Muscle of back (tissue), 11 donors: ENCODE results near the gene MSX1. TPM values are rescaled to one million over a fixed set of nuclear protein-coding genes. Genes with fewer than 3 reads are reported as not detected.

ENCODE experiments used
- DNase-seq, 3 donors: peaks; one replicate each; pipeline versions ENCODE4 v3.0.0 to v3.0.0-alpha.2; 2013
- polyA plus RNA-seq, 10 donors: library from polyadenylated mRNA; unstranded; fragments of 120-200 nt; gene quantifications; one replicate each; pipeline ENCODE4 v1.2.1, GENCODE V29; 2013; ENCODE audit not compliant: insufficient read length in 10 of 10

Gene MSX1
- polyA plus RNA-seq, 10 donors, result 1.5 to 2.5 (median 1.8) TPM

GRCh38 chr4:4840351-4840750 lies 19.1 kb upstream of the MSX1 start:
- DNase-seq, result no peak

GRCh38 chr4:4841156-4841555 lies 18.3 kb upstream of the MSX1 start:
- DNase-seq, result no peak

GRCh38 chr4:4842476-4843441 lies 16.7 kb upstream of the MSX1 start:
- DNase-seq, result no peak

GRCh38 chr4:4843635-4844291 lies 15.7 kb upstream of the MSX1 start:
- DNase-seq, result no peak

- DNase-seq, result no peak
Observed at GRCh38 chr4:4845027-4845426, 14.4 kb upstream of the MSX1 start.

GRCh38 chr4:4847011-4847410 lies 12.5 kb upstream of the MSX1 start:
- no peak for DNase-seq

- DNase-seq, result no peak
Observed at GRCh38 chr4:4848540-4848939, 10.9 kb upstream of the MSX1 start.

GRCh38 chr4:4849106-4849505 lies 10.4 kb upstream of the MSX1 start:
- no peak for DNase-seq

- DNase-seq, result no peak
Observed at GRCh38 chr4:4849524-4850193, 9.8 kb upstream of the MSX1 start.

GRCh38 chr4:4851081-4851480 lies 8.4 kb upstream of the MSX1 start:
- no peak for DNase-seq

GRCh38 chr4:4851906-4852305 lies 7.6 kb upstream of the MSX1 start:
- DNase-seq, result no peak

- peak in 2 of 3 donors; percentile 56 to 65 for DNase-seq
Observed at GRCh38 chr4:4852591-4853362, 6.7 kb upstream of the MSX1 start.

- DNase-seq, result peak in 1 of 3 donors; percentile 32
Observed at GRCh38 chr4:4853371-4853823, 6.1 kb upstream of the MSX1 start.

- DNase-seq, result no peak
Observed at GRCh38 chr4:4853921-4854648, 5.4 kb upstream of the MSX1 start.

- DNase-seq, result peak in 1 of 3 donors; percentile 16
Observed at GRCh38 chr4:4854649-4855295, 4.7 kb upstream of the MSX1 start.

- peak in 1 of 3 donors; percentile 37 for DNase-seq
Observed at GRCh38 chr4:4855301-4856070, 4.0 kb upstream of the MSX1 start.

- peak in 1 of 3 donors; percentile 44 for DNase-seq
Observed at GRCh38 chr4:4856071-4857000, 3.1 kb upstream of the MSX1 start.
